GM19468 (cell line): ENCODE results near the gene MANEA.
"Not testable (repeated sequence)": the region's sequence is repeated elsewhere in the genome, so short reads cannot be mapped to it uniquely, and the experiment has no call there.

Experiments
- ATAC-seq: cut with Tn5 transposase; IDR thresholded peaks from one replicate; pipeline ENCODE4 v1.9.1; 2021; ENCODE audit warnings: mild to moderate bottlenecking, moderate library complexity, moderate number of reproducible peaks; ENCODE audit not compliant: unreplicated experiment; ENCODE audit errors: extremely low read depth

MANEA gene, protein sequence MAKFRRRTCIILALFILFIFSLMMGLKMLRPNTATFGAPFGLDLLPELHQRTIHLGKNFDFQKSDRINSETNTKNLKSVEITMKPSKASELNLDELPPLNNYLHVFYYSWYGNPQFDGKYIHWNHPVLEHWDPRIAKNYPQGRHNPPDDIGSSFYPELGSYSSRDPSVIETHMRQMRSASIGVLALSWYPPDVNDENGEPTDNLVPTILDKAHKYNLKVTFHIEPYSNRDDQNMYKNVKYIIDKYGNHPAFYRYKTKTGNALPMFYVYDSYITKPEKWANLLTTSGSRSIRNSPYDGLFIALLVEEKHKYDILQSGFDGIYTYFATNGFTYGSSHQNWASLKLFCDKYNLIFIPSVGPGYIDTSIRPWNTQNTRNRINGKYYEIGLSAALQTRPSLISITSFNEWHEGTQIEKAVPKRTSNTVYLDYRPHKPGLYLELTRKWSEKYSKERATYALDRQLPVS

DNA sequence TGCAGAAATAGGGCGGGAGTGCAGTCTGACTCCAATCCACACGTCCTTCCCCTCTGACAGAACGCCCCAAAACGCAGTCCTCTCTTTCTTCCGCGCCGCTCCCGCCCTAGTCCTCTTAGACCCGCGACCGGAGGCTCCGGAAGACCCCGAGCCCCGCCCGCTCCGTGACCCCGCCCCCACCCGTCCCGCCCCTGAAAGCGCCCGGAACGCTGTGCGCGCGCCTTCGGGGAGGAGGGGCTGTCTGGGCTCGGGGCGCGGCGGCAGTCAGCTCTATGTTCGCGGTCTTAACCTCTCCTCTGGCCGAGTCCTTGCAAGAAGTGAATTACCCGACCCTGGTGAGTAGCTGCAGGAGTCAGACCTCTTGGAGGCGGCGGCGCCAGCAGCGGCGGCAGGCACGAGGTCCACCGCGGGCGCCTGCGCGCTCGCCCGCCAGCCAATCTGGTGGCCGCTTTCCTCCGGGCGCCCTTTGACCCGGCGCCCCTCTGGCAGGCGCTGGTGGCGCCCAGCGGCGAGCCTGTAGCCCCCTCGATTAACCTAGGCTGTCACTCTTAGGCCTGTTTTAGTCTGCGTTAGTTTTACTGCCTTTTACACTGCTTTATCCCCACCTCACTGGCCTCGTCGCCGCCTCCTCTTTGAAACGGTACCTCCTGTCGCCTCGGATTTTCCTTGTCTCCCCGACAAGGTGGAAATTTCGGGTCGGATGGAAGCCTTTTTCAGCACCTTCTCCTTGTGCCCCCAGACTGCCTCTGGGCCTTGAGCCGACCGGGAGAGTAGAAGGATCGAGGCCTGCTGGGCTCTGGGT is at the start of gene MANEA:
Gene MANEA (plus strand): TSS at position 232 of the 802 bp plus-strand sequence. CDS start 8,905 bp downstream, outside the sequence.
- peak; percentile 70 for ATAC-seq

DNA sequence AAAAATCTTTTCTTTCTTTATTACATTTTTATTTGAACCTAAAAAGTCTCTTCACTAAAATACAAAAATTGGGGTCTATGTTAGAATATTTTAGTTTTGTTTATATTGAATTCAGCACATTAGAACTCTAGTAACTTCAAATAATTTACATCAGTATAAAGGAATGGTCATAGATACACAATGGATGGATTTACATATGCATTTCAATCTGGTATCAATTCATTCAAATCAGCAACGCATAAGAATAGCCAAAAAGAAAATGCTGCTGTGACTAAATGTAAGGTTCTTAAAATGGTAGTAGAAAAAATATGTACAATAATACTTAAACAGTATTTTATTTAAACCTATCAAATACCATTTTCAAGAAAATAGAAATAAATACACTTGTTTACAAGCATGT is 47.6 kb upstream of the MANEA start:
- no peak for ATAC-seq

DNA sequence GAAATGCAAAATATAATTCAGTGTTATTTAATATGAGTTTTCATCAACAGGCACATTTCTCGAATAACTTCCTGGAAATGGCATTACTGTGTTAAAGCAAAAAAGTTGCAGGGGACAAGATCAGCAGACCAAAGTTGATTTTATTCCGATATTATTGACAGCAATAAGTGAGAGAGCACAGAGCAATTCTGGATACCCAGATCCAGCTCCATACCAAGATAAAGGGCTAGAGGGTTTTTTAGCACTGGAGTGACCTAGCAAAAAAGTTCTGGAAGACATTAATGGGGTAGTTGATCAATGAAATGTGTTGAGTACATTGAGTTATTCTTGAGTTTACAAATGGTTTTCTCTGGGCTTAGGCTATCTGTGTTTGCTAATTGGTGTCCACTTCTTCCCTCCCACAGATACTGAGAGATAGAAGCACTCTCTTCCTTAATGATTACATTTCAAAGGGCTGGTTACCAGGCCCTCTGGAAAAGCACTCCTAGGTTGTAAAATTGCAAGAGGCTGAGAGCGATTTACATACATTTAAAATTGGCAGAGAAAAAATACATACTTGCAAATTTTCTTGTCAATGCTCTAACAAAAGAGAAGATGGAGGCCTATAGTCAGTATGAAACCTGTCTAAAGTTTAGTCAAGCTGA is 47.0 kb upstream of the MANEA start:
- no peak for ATAC-seq

DNA sequence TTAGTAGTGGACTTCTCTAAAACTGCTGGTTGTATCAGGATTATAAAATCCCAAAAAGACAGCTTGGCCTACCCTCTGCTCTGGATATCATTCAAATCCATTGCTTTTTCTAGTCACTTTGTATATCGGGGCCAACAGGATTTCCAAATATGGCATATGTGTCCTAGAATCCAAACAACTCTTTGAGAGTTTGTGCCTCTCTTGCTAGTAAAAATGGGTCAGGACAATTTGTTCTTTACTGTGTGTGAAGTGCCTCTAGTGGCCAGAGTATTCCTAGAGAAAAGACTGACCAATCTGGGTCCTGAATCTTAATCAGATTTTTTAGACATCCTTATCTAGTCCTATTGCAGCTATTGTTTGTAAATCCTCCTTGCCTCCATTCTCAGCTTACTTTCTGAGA is 33.5 kb upstream of the MANEA start:
- ATAC-seq, result no peak

DNA sequence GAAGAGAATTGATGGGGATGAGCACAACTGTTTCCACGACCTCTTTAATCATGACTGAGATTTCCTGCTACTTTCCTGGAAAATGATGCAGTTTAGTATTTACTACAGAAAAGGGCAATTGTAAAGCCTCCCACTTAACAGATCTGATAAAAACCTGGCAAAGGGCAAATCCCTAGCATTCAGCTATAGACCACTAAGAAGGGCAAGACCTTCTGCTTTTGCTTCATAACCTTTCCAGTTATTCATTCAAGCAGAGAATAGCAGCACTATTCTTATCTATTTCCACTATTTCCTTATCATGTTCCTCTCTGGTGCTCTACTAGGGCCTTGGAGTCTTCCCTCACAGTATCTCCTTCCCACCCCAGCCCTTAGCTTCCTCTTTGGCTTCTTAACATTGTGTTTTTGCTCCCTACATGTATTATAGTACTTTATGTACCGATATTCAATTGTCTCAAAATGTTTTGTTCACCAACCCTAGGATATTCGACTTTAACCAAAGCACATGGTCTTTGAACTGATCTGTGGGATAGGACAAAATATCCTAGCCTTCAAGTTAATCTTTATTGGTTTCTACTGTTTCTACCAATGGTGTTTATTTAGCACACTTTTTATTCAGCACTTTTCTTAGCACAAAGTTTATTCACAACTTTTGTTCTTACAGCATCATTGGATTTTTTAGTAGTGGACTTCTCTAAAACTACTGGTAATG is 32.7 kb upstream of the MANEA start:
- no peak for ATAC-seq

DNA sequence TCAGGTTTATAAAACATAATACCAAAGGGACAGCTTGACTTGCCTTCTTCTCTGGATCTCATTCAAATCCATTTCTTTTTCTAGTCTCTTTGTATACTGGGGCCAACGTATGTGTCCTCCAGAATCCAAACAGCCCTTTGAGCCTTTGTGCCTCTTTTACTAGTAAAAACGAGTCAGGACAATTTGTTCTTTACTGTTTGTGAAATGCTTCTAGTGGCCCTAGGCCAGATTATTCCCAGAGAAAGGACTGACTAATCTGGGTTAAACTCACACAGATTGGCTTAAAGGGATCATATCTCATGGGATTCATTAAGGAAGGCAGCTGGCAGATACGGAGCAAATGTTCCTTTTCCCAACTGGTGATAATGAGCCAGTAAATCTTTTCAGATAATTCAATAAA is 32.1 kb upstream of the MANEA start:
- ATAC-seq, result no peak

DNA sequence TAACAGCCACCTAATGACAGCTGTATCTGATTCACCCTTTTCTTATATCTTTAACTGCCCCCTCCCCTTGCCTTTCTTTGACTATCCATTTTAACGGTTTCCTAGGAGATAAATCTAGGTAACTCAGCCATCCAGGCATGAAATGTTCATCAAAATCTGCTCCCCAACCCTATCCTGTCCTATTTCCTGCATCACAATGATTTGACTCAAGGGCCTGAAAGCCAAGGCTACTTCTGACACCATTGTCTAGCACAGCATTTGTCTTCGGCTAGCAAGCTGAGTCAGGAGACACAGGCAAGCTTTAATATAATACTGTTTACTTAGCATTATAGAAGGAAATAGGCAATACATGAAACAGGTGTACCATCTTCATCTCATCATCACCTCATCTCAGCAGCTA is 31.6 kb upstream of the MANEA start:
- ATAC-seq, result no peak

DNA sequence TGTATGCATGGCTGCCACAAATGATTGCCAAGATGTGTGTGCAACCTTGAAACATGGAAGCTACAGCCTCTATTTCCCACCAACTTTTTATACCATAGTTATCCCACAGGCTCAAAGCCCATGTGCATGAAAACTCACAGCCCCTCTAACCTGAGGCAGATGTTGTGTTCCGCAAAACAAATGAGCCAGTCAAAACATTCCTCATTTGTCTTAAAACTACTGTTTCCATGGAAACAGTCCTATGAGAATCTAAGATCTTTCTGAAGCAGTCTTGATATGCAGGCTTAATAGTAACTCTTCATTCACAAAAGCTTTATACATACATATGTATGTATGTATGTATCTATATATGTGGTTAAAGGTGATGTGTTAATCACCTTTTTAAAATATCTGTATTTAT is 31.2 kb upstream of the MANEA start:
- no peak for ATAC-seq

DNA sequence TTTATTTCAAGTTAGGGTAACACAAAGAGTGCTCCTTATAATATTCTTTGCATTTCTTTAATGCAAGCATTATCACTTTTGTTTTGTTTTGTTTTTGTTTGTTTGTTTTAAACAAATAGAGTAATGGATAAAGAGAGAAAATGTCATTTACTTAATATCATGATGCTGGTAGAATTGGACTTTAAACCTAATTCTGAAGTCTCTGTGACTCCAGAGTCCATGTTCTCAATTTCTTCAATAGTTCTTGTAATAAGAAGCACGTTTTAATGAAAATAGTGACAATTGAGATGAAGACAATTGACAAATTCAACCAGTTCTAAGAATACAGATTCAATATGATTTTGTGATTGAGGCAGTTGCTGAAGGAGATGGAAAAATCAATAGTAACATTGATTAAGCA is 30.3 kb upstream of the MANEA start:
- ATAC-seq, result no peak

DNA sequence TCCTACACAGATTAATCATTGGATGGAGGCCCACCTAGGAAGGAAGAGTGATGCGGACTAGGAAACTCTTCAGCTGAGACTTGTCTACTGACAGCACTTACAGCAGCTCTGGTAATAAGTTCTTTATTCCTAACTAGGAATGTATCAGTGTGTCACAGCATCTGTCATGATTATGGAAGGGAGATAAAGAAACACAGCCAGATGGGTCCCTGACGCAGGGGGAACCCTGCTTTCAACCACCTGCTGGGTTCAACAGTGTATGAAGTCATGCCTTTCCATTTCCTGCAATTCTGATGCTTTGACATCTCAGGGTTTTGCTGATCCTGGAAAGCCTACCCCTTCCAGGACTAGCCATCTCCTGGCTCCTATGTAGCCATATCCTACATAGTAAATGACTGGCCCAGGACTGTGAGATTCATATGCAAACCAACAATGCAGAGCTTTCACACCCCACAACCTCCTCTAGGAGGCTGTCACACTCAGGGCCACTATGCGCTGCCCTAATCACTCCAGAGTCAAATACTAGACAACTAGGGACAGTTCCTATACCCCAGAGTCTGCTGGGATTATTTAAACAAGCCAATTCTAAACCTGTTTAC is 29.0 kb upstream of the MANEA start:
- ATAC-seq, result no peak

DNA sequence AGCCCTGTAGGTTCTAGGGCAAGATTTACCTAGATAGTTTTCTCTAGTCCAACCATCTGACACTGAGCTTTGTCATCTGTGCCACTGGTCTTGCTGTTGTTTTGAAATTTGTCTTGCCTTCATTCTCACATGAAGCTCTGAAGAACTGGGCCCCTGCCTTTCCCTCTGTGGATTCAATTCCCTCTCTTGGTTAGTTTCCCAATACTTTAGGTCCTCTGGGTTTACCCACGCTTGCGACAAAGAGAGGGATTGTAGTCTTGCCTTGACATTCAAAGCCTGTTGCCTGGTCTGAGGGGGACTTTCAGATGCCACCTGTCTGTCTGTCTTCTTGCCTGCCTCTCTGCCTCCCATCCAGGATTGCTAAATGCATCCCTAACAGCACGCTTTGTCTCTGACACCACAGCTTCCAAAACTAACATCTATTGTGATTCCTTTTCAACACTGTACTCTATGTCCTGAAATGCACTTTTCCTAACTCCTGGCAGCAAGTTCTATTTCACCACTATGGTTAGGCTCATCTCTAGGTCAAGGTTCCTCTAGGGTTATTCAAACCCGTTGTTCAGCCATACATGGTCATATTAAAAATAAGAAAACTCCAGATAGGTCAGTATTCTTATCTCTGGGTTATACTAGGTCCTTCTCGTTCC is 25.5 kb upstream of the MANEA start:
- no peak for ATAC-seq

DNA sequence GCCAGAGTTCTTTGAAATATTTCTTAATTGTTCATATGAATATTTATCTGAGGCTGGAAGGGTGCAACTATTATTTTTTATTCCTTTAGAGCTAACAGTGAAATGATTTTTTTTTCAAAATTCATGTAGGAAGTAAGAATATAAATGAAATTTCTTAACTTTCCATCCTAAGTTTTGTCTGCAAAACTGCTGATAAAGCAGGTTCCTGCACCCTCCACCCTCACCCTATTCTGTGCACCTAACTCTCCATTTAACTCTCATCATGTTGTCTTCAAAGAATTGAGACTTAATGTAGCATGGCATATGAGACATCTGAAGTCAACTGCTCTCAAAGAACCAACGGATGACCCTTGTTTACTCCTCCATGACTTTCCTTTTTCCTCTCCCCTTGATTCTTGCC is 23.5 kb upstream of the MANEA start:
- ATAC-seq, result no peak

DNA sequence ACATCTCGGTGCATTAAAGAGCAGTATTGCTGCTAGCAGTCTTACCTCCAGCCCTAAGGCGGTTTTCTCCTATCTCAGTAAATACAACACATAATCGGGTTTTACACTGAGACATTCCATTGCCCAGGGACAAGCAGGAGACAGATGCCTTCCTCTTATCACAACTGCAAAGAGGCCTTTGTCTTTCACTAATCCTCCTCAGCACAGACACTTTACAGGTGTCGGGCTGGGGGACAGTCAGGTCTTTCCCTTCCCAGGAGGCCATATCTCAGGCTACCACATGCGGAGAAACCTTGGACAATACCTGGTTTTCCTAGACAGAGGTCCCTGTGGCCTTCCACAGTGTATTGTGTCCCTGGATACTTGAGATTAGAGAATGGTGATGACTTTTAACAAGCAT is 16.4 kb upstream of the MANEA start:
- ATAC-seq, result not testable (repeated sequence)

DNA sequence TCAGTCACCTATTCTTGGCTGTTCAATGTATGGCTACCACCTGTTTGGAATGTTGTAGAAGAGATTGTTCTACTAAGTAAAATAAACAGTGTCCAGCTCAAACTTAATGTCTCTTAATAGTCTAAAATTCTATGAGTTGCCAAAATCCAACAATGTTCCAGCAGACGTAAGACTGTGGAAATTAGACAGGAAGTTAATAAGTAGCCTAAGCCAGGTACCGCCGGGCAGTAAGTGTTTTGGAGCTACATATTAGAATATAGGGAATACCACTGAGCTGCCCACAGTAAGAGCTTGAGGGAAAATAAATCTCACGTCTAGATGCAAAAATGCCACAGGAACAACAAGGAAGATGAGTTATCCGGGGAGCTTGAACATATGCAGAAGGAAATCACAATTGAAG is 7.8 kb upstream of the MANEA start:
- no peak for ATAC-seq

DNA sequence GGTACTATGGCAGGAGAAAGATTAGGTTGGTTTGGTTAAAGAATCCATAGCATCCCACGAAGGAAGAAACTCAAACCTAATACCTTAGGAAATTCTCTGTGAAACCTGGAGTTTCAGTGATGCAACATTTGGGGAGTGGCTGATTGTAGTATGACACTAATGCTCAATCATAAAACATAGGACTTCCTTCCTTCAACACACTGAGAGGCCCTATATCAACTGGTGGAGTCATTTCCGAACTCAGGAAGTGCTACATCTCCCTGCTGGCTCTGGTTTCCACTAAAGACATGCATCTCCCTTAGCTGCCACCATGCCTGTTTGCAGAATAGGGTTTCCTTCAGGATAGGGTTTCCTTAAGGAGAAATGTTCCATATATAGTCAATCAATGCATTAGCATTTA is 5.2 kb upstream of the MANEA start:
- ATAC-seq, result no peak

DNA sequence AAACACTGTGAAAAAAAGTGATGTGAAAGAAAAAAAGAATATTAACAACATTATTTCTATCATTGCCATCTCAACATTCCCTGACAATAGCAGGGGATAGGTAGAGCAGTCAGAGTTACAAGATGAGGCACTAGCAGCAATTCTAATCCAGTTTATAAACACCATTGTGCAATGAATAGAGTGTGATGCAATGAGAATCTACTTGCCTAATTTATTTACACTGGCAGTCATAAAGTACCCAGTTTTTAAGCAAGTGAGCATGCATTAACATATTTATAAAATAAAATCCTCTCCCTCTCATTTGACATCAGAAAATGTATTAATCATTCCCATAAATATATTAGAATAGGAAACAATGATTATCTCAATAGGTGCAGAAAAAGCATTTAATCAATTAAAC is 2.5 kb upstream of the MANEA start:
- no peak for ATAC-seq

DNA sequence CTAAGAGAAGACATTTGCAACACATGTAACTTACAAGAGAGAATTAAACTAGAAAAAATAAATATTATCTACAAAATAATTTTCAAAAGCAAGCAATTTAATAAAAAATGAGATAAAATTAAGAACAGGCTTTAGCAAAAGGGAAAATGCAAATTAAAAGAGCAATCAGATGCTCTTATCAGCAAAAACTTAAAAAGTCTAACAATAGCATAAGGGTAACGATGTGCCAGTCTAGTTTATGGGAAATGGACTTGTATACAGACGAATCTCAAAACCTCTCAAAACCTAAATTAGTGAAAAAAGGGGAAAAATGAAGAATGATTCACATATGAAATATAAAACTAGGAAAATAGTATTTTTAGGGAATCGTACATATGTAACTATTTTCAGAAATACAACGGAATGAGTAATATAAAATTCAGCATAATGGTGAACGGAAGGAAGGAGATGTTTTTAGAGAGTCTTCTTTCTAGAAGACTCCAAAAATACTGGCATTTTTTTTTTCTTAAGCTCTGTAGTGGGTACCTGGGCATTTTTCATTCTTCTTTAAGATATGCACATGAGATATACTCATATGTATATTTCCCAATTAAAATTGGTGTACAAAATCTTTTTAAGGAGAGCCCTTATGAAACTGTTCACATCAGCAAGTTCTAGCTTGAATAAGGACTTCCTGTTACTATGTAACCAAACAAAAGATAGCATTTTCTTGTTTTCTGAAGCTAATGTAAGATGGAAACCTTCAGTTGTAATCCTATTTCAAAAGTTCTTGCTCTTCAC is 927 bp upstream of the MANEA start:
- ATAC-seq, result peak; percentile 8

DNA sequence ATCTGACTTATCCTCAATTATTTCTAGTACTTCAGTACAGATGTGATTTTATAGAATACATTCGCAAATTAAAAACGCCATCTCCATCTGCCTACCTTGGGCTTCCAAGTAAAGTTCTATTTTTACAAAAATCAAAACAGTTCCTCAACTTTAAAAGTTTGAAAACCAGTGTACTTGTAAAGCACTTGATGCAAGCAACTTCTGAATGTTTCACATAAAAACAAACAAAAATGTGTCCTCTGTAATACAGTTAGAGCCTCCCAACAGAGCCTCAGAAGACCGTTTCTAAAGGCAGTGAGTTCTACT is 384 bp upstream of the MANEA start:
- ATAC-seq, result no peak

DNA sequence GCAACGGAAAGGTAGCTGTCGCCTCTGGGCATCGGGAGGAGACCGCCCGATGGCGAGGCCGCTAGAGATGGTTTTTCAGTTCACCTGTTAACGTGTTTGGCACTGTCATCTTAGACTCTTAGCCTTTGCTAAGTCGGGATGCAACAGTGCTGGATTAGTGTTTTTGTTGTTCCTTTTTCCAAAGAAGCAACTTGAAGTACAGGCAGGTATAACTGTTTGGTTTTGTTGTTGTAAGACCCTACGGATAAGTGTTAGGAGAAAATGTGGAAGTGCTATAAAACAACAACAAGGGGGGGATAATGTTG is 723 bp downstream of the MANEA start:
- no peak for ATAC-seq
